ENCODE data around the gene SHANK3. TPM values are rescaled to one million over a fixed set of nuclear protein-coding genes. Genes with fewer than 3 reads are reported as not detected.

The SHANK3 gene
- total RNA-seq, 1 donor from 2014 or later, result 10.6 TPM

DNA sequence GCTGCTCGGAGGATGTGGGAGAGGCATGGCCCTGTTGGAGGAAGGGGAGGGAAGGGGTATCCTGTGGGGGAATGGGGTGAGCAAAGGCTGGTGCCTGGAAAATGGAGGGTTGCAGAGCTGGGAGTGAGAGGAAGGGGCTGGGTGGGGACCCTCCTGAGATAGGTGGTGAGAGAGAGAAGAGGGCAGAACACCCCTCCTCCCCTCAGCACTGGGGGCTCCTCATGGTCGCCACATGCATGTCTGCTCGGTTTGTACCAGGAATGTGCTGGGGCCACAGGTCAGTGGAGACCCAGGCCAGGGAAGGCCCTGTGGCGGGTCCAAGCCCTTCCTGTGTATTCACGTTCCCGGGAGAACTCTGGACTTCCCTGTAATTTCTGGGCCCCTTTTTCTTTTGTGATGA lies 37.6 kb downstream of the SHANK3 start:
- Histone ChIP-seq H3K4me2 (ENCODE audit: low read length) (no peak overlapping the region), H3K27me3 (ENCODE audit: insufficient read depth, low read length) (no peaks in the 10 kb centered on the region), H3K36me3 (ENCODE audit: insufficient read depth, low read length) (no peaks in the 10 kb centered on the region), H3K9me3 (ENCODE audit: insufficient read depth, low read depth, low read length) (no peaks in the 10 kb centered on the region), H3K4me3 (ENCODE audit: insufficient read depth, low read depth, low read length) (no peak overlapping the region), H2AFZ (ENCODE audit: low read depth, low read length) (no peak overlapping the region), H3K4me1 (ENCODE audit: insufficient read depth, low read length) (peaks cover under 1% of the 10 kb centered on the region), H3K9ac (ENCODE audit: low read length) (no peak overlapping the region), H3K79me2 (ENCODE audit: insufficient read depth, low read length) (no peaks in the 10 kb centered on the region), H4K20me1 (ENCODE audit: insufficient read depth, low read length) (peaks cover 11% of the 10 kb centered on the region), H3K27ac (ENCODE audit: low read depth, low read length) (no peak overlapping the region)
- no peak for TF ChIP-seq EZH2 (IDR thresholded peaks at IDR 0.05; ENCODE audit: insufficient read depth, low read length)
- TF ChIP-seq, protein P1, sequence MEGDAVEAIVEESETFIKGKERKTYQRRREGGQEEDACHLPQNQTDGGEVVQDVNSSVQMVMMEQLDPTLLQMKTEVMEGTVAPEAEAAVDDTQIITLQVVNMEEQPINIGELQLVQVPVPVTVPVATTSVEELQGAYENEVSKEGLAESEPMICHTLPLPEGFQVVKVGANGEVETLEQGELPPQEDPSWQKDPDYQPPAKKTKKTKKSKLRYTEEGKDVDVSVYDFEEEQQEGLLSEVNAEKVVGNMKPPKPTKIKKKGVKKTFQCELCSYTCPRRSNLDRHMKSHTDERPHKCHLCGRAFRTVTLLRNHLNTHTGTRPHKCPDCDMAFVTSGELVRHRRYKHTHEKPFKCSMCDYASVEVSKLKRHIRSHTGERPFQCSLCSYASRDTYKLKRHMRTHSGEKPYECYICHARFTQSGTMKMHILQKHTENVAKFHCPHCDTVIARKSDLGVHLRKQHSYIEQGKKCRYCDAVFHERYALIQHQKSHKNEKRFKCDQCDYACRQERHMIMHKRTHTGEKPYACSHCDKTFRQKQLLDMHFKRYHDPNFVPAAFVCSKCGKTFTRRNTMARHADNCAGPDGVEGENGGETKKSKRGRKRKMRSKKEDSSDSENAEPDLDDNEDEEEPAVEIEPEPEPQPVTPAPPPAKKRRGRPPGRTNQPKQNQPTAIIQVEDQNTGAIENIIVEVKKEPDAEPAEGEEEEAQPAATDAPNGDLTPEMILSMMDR (IDR thresholded peaks at IDR 0.05; ENCODE audit: insufficient read depth, low read depth, low read length), result no peak
- Mint-ChIP-seq H3K36me3 (ENCODE audit: low read depth, unreplicated experiment) (peaks cover 9% of the 10 kb centered on the region), H3K27ac (ENCODE audit: unreplicated experiment) (no peak overlapping the region), H3K9me3 (ENCODE audit: unreplicated experiment) (peaks cover 3% of the 10 kb centered on the region), H3K4me3 (ENCODE audit: unreplicated experiment) (no peak overlapping the region), H3K27me3 (ENCODE audit: low read depth, unreplicated experiment) (peaks cover 12% of the 10 kb centered on the region), H3K4me1 (ENCODE audit: low read depth, unreplicated experiment) (no peaks in the 10 kb centered on the region)
- no peak for FAIRE-seq
- DNase-seq (ENCODE audit: low read depth), result no peak

DNA sequence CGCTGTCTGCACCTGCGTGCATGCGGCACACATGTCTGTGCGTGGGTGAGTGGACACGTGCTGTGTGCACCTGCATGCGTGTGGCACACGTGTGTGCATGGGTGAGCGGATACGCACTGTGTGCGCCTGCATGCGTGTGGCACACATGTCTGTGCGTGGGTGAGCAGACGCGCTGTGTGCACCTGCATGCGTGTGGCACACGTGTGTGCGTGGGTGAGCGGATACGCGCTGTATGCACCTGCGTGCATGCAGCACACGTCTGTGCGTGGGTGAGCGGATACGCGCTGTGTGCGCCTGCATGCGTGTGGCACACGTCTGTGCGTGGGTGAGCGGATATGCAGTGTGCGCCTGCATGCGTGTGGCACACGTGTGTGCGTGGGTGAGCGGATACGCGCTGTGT lies 38.3 kb downstream of the SHANK3 start:
- DNase-seq (ENCODE audit: low read depth), result no peak
- no peak for FAIRE-seq
- H3K9me3 Mint-ChIP-seq (ENCODE audit: unreplicated experiment), result peaks cover 3% of the 10 kb centered on the region
- no peaks in the 10 kb centered on the region for H3K79me2 ChIP-seq (ENCODE audit: insufficient read depth, low read length)
- no peak overlapping the region for H3K4me3 Mint-ChIP-seq (ENCODE audit: unreplicated experiment)
- TF ChIP-seq EZH2 (IDR thresholded peaks at IDR 0.05; ENCODE audit: insufficient read depth, low read length), result no peak
- TF ChIP-seq, protein P1 (IDR thresholded peaks at IDR 0.05; ENCODE audit: insufficient read depth, low read depth, low read length), result no peak
- no peaks in the 10 kb centered on the region for H3K27me3 ChIP-seq (ENCODE audit: insufficient read depth, low read length)
- H3K4me3 ChIP-seq (ENCODE audit: insufficient read depth, low read depth, low read length), result no peak overlapping the region
- H3K27ac ChIP-seq (ENCODE audit: low read depth, low read length), result no peak overlapping the region
- no peaks in the 10 kb centered on the region for H3K4me1 ChIP-seq (ENCODE audit: insufficient read depth, low read length)
- no peaks in the 10 kb centered on the region for H3K9me3 ChIP-seq (ENCODE audit: insufficient read depth, low read depth, low read length)
- no peaks in the 10 kb centered on the region for H3K36me3 ChIP-seq (ENCODE audit: insufficient read depth, low read length)
- H3K36me3 Mint-ChIP-seq (ENCODE audit: low read depth, unreplicated experiment), result peaks cover 11% of the 10 kb centered on the region
- H3K4me1 Mint-ChIP-seq (ENCODE audit: low read depth, unreplicated experiment), result no peaks in the 10 kb centered on the region
- peaks cover 14% of the 10 kb centered on the region for H3K27me3 Mint-ChIP-seq (ENCODE audit: low read depth, unreplicated experiment)
- H4K20me1 ChIP-seq (ENCODE audit: insufficient read depth, low read length), result peaks cover 11% of the 10 kb centered on the region
- no peak overlapping the region for H3K9ac ChIP-seq (ENCODE audit: low read length)
- H3K4me2 ChIP-seq (ENCODE audit: low read length), result no peak overlapping the region
- H2AFZ ChIP-seq (ENCODE audit: low read depth, low read length), result no peak overlapping the region
- no peak overlapping the region for H3K27ac Mint-ChIP-seq (ENCODE audit: unreplicated experiment)

DNA sequence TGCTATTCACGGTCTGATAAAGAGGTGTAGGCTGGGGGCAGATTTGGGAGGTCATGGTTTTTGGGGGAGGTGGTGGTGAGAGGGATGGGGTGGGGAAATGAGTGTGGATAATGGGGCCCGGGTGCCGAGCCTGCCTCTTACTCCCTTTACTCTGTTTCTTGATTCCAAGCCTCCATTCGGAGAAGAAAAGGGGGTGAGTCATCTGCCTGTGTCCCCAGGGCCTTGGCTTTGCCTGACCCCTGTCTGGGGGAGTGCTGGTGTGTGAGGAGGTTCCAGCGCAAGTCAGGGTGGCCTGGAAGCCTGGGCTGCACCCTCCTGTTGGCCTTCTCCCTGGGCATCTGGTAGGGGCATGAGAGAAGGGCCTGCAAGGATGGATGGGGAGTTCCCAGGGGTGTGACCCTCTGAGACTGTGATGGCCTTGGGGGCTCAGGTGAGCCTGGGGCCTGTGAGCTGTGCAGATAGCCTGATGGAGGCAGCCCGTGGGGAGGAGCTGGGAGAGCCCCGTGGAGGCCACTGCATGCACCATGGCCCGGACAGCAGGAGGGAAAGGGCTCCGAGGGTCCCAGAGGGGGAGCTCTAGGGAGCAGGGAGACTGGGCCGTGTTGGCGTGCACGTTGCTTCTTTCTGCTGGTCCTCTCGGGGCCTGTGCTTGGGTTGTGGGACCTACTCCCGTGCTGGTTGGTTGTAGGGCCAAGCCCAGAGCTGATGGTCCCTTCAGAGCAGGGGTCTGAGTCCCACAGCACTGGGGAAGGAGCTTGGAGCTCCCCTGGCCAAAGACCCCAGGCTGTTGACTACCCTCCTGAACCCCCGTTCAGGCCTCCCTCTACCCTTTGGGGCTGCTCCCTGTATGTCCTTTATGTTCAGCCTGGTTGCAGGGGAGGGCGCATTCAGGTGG lies 39.1 kb downstream of the SHANK3 start:
- no peaks in the 10 kb centered on the region for H3K36me3 ChIP-seq (ENCODE audit: insufficient read depth, low read length)
- Mint-ChIP-seq H3K9me3 (ENCODE audit: unreplicated experiment) (peaks cover 7% of the 10 kb centered on the region), H3K36me3 (ENCODE audit: low read depth, unreplicated experiment) (peaks cover 14% of the 10 kb centered on the region), H3K27ac (ENCODE audit: unreplicated experiment) (no peak overlapping the region), H3K27me3 (ENCODE audit: low read depth, unreplicated experiment) (peaks cover 20% of the 10 kb centered on the region), H3K4me3 (ENCODE audit: unreplicated experiment) (no peak overlapping the region), H3K4me1 (ENCODE audit: low read depth, unreplicated experiment) (no peaks in the 10 kb centered on the region)
- no peaks in the 10 kb centered on the region for H3K4me1 ChIP-seq (ENCODE audit: insufficient read depth, low read length)
- no peak overlapping the region for H3K4me2 ChIP-seq (ENCODE audit: low read length)
- H3K9ac ChIP-seq (ENCODE audit: low read length), result no peak overlapping the region
- TF ChIP-seq EZH2 (IDR thresholded peaks at IDR 0.05; ENCODE audit: insufficient read depth, low read length), result no peak
- no peaks in the 10 kb centered on the region for H3K79me2 ChIP-seq (ENCODE audit: insufficient read depth, low read length)
- no peak for DNase-seq (ENCODE audit: low read depth)
- H3K4me3 ChIP-seq (ENCODE audit: insufficient read depth, low read depth, low read length), result no peak overlapping the region
- no peaks in the 10 kb centered on the region for H3K27me3 ChIP-seq (ENCODE audit: insufficient read depth, low read length)
- no peaks in the 10 kb centered on the region for H3K9me3 ChIP-seq (ENCODE audit: insufficient read depth, low read depth, low read length)
- no peak overlapping the region for H3K27ac ChIP-seq (ENCODE audit: low read depth, low read length)
- H2AFZ ChIP-seq (ENCODE audit: low read depth, low read length), result no peak overlapping the region
- H4K20me1 ChIP-seq (ENCODE audit: insufficient read depth, low read length), result peaks cover 11% of the 10 kb centered on the region
- no peak for FAIRE-seq
